Measurements from ENCODE around the gene C10orf90. TPM values are rescaled to one million over a fixed set of nuclear protein-coding genes. Genes with fewer than 3 reads are reported as not detected.

The C10orf90 gene
- total and polyA plus RNA-seq, 2 of the 8 experiments (the other 6 are each of a cell fraction or from before 2014, with no cell fraction given), result 0.21 TPM; not detected in 1

DNA sequence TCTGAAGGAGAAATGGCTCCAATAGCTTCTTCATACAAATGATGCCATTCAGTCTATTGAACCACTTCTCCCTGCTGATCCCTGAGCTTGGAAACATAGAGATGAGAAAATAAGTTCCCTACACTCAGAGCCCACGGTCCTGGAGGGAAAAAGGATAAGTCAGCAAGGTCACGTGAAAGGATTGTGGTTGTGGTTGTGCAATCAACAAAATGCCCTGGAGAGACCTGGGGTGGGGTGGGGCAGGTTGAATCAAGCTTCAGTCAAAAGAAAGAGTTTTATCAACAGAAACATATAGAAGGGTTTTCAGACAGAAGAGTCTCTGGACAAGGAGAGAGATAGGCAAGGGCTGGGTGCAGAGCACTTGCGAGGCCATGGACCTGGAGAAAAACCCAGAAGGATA is 30.1 kb downstream of the C10orf90 start:
- H3K79me1 ChIP-seq (ENCODE audit: low read depth, low read length), result no peaks in the 10 kb centered on the region
- no peak overlapping the region for H2BK15ac ChIP-seq (ENCODE audit: low read length)
- H2BK120ac ChIP-seq (replicated peaks; ENCODE audit: low read depth, low read length), result no peak overlapping the region
- POLR2A ChIA-PET (ENCODE audit: partially characterized antibody), result no interaction called here
- H2BK5ac ChIP-seq (ENCODE audit: low read depth, low read length), result no peak overlapping the region
- H3K36me3 ChIP-seq (ENCODE audit: control insufficient read depth in 2 of 4, insufficient read depth in 4 of 4, low read length in 3 of 4), result no peaks in the 10 kb centered on the region
- WGBS, 2 experiments (ENCODE audit: extremely low coverage in 1 of 2, insufficient coverage in 1 of 2, insufficient read length in 1 of 2, insufficient replicate concordance in 2 of 2, low coverage in 1 of 2, low lambda C conversion rate in 2 of 2, missing lambda C conversion rate in 1 of 2), result 85% methylated on average over 3 of the region's 3 CpGs; no CpG with 5 or more reads in 1 of the 2 experiments
- no peak overlapping the region for H3K4me2 ChIP-seq (ENCODE audit: insufficient read depth in 1 of 2, low read depth in 2 of 2, low read length in 2 of 2)
- H3K56ac ChIP-seq (replicated peaks; ENCODE audit: insufficient read length, low read depth, low read length), result no peak overlapping the region
- no peak overlapping the region for H3K9ac ChIP-seq (replicated peaks in 1 of 4; ENCODE audit: extremely low read depth in 1 of 4, low read depth in 3 of 4, low read length in 3 of 4)
- no peak overlapping the region for H4K91ac ChIP-seq (replicated peaks; ENCODE audit: insufficient read length, low read length)
- no peak overlapping the region for H3K18ac ChIP-seq (ENCODE audit: extremely low read depth, low read length)
- H3K4ac ChIP-seq (replicated peaks; ENCODE audit: insufficient read length, low read depth, low read length), result no peak overlapping the region
- H2BK12ac ChIP-seq (ENCODE audit: low read depth, low read length), result no peak overlapping the region
- FAIRE-seq, result no peak
- no peaks in the 10 kb centered on the region for H3K79me2 ChIP-seq (ENCODE audit: control insufficient read depth in 1 of 2, insufficient read depth in 2 of 2, low read length in 2 of 2)
- no peak overlapping the region for H3K23ac ChIP-seq (ENCODE audit: insufficient read length)
- no peak overlapping the region for H2AK5ac ChIP-seq (ENCODE audit: low read depth, low read length)
- TF ChIP-seq CHD2 (IDR thresholded peaks at IDR 0.05; ENCODE audit: low read length), result no peak
- no peak for TF ChIP-seq KDM1A (IDR thresholded peaks at IDR 0.05; ENCODE audit: borderline replicate concordance, low read length)
- no peak overlapping the region for H4K8ac ChIP-seq (ENCODE audit: extremely low read depth, insufficient read depth, low read length)
- no peaks in the 10 kb centered on the region for H3K27me3 ChIP-seq (replicated peaks in 1 of 4; ENCODE audit: control insufficient read depth in 3 of 4, extremely low read depth in 1 of 4, insufficient read depth in 3 of 4, low read length in 3 of 4)
- no peaks in the 10 kb centered on the region for H4K20me1 ChIP-seq (replicated peaks in 1 of 2; ENCODE audit: control insufficient read depth in 1 of 2, insufficient read depth in 2 of 2, low read length in 2 of 2)
- H3K23me2 ChIP-seq (ENCODE audit: low read depth, low read length), result no peaks in the 10 kb centered on the region
- no peak overlapping the region for H4K5ac ChIP-seq (ENCODE audit: insufficient read length, low read depth, low read length)
- CTCF ChIA-PET (ENCODE audit: partially characterized antibody), result interaction anchor here (1.0 to 1.3 kb wide), 2 partner anchors 109 to 706 kb away, joined by 3 read pairs; no protein-coding TSS in a partner anchor
- H2AFZ ChIP-seq (ENCODE audit: low read length), result no peak overlapping the region
- H3K4me1 ChIP-seq (replicated peaks in 1 of 4; ENCODE audit: control insufficient read depth in 3 of 4, insufficient read depth in 4 of 4, low read length in 3 of 4), result no peaks in the 10 kb centered on the region
- H3K9me3 ChIP-seq (ENCODE audit: insufficient read depth in 2 of 2, low read depth in 1 of 2, low read length in 1 of 2), result no peaks in the 10 kb centered on the region
- no peak overlapping the region for H3K14ac ChIP-seq (ENCODE audit: insufficient read length)
- H3K27ac ChIP-seq (ENCODE audit: low read depth, low read length), result no peak overlapping the region
- DNase-seq (ENCODE audit: low read depth in 1 of 2, low spot score in 2 of 2), result no peak
- H2BK20ac ChIP-seq (ENCODE audit: low read length), result no peak overlapping the region
- no peak overlapping the region for H3K4me3 ChIP-seq (ENCODE audit: extremely low read depth in 1 of 4, insufficient read depth in 2 of 4, low read depth in 3 of 4, low read length in 4 of 4)

Measured in H1 (cell line).